ENCODE measurements around the gene ARHGAP44. TPM values are rescaled to one million over a fixed set of nuclear protein-coding genes. Genes with fewer than 3 reads are reported as not detected.

ARHGAP44 gene
- total RNA-seq, 1 donor from 2014 or later: 12.4 TPM

- DNase-seq (ENCODE audit: low spot score, unreplicated experiment): no peak
- Mint-ChIP-seq H3K4me1 (ENCODE audit: low read depth) (no peaks in the 10 kb centered on the region), H3K4me3 (ENCODE audit: low read depth) (no peak overlapping the region), H3K36me3 (ENCODE audit: insufficient read depth) (peaks cover 9% of the 10 kb centered on the region), H3K27me3 (no peaks in the 10 kb centered on the region), H3K9me3 (ENCODE audit: low read depth) (no peaks in the 10 kb centered on the region), H3K27ac (no peak overlapping the region)
- TF ChIP-seq CTCF (IDR thresholded peaks at IDR 0.05; ENCODE audit: unreplicated experiment): no peak
These were observed 176.7 kb downstream of the ARHGAP44 start for GRCh38 chr17:12965988-12966387.

- no peaks in the 10 kb centered on the region for H3K27me3 Mint-ChIP-seq
- no peak for DNase-seq (ENCODE audit: low spot score, unreplicated experiment)
- no peak overlapping the region for H3K27ac Mint-ChIP-seq
- H3K36me3 Mint-ChIP-seq (ENCODE audit: insufficient read depth): peaks cover 9% of the 10 kb centered on the region
- no peaks in the 10 kb centered on the region for H3K9me3 Mint-ChIP-seq (ENCODE audit: low read depth)
- H3K4me1 Mint-ChIP-seq (ENCODE audit: low read depth): no peaks in the 10 kb centered on the region
- no peak overlapping the region for H3K4me3 Mint-ChIP-seq (ENCODE audit: low read depth)
- no peak for TF ChIP-seq CTCF (IDR thresholded peaks at IDR 0.05; ENCODE audit: unreplicated experiment)
These were observed 177.1 kb downstream of the ARHGAP44 start for GRCh38 chr17:12966413-12966812.

GRCh38 chr17:12967962-12968361, 178.7 kb downstream of the ARHGAP44 start:
- H3K27ac Mint-ChIP-seq: no peak overlapping the region
- H3K4me1 Mint-ChIP-seq (ENCODE audit: low read depth): no peaks in the 10 kb centered on the region
- peaks cover 4% of the 10 kb centered on the region for H3K27me3 Mint-ChIP-seq
- H3K4me3 Mint-ChIP-seq (ENCODE audit: low read depth): no peak overlapping the region
- TF ChIP-seq CTCF (IDR thresholded peaks at IDR 0.05; ENCODE audit: unreplicated experiment): no peak
- no peak for DNase-seq (ENCODE audit: low spot score, unreplicated experiment)
- peaks cover 8% of the 10 kb centered on the region for H3K36me3 Mint-ChIP-seq (ENCODE audit: insufficient read depth)
- no peaks in the 10 kb centered on the region for H3K9me3 Mint-ChIP-seq (ENCODE audit: low read depth)

GRCh38 chr17:12973496-12974004, 184.3 kb downstream of the ARHGAP44 start:
- DNase-seq (ENCODE audit: low spot score, unreplicated experiment): no peak
- Mint-ChIP-seq H3K36me3 (ENCODE audit: insufficient read depth) (peaks cover 2% of the 10 kb centered on the region), H3K4me1 (ENCODE audit: low read depth) (peaks cover 2% of the 10 kb centered on the region), H3K27me3 (peaks cover 15% of the 10 kb centered on the region), H3K4me3 (ENCODE audit: low read depth) (no peak overlapping the region), H3K9me3 (ENCODE audit: low read depth) (no peaks in the 10 kb centered on the region), H3K27ac (no peak overlapping the region)
- no peak for TF ChIP-seq CTCF (IDR thresholded peaks at IDR 0.05; ENCODE audit: unreplicated experiment)

- H3K27me3 Mint-ChIP-seq: peaks cover 15% of the 10 kb centered on the region
- TF ChIP-seq CTCF (IDR thresholded peaks at IDR 0.05; ENCODE audit: unreplicated experiment): no peak
- H3K27ac Mint-ChIP-seq: no peak overlapping the region
- H3K9me3 Mint-ChIP-seq (ENCODE audit: low read depth): no peaks in the 10 kb centered on the region
- H3K36me3 Mint-ChIP-seq (ENCODE audit: insufficient read depth): peaks cover 2% of the 10 kb centered on the region
- peaks cover 2% of the 10 kb centered on the region for H3K4me1 Mint-ChIP-seq (ENCODE audit: low read depth)
- no peak for DNase-seq (ENCODE audit: low spot score, unreplicated experiment)
- H3K4me3 Mint-ChIP-seq (ENCODE audit: low read depth): peak overlapping the region; percentile 53
These were observed 184.8 kb downstream of the ARHGAP44 start for GRCh38 chr17:12974005-12974531.
